GM12864 (cell line): ENCODE results near the gene FKBP15.

Experiments
- DNase-seq: peaks from one replicate; pipeline ENCODE4 v3.0.0-alpha.2; 2011; ENCODE audit warnings: low read depth
- H3K4me3 ChIP-seq: 2 replicates; pipeline ENCODE4 v1.5.1; 2011; ENCODE audit warnings: mild to moderate bottlenecking, low read depth, low read length, control low read depth
- TF ChIP-seq, protein P1 (sequence below): IDR thresholded peaks from 2 replicates; pipeline ENCODE4 v1.5.1; 2011; ENCODE audit warnings: low read depth, mild to moderate bottlenecking, moderate library complexity, low read length, control low read depth, inconsistent platforms; ENCODE audit errors: missing control alignments

The FKBP15 gene, protein sequence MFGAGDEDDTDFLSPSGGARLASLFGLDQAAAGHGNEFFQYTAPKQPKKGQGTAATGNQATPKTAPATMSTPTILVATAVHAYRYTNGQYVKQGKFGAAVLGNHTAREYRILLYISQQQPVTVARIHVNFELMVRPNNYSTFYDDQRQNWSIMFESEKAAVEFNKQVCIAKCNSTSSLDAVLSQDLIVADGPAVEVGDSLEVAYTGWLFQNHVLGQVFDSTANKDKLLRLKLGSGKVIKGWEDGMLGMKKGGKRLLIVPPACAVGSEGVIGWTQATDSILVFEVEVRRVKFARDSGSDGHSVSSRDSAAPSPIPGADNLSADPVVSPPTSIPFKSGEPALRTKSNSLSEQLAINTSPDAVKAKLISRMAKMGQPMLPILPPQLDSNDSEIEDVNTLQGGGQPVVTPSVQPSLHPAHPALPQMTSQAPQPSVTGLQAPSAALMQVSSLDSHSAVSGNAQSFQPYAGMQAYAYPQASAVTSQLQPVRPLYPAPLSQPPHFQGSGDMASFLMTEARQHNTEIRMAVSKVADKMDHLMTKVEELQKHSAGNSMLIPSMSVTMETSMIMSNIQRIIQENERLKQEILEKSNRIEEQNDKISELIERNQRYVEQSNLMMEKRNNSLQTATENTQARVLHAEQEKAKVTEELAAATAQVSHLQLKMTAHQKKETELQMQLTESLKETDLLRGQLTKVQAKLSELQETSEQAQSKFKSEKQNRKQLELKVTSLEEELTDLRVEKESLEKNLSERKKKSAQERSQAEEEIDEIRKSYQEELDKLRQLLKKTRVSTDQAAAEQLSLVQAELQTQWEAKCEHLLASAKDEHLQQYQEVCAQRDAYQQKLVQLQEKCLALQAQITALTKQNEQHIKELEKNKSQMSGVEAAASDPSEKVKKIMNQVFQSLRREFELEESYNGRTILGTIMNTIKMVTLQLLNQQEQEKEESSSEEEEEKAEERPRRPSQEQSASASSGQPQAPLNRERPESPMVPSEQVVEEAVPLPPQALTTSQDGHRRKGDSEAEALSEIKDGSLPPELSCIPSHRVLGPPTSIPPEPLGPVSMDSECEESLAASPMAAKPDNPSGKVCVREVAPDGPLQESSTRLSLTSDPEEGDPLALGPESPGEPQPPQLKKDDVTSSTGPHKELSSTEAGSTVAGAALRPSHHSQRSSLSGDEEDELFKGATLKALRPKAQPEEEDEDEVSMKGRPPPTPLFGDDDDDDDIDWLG

DNA sequence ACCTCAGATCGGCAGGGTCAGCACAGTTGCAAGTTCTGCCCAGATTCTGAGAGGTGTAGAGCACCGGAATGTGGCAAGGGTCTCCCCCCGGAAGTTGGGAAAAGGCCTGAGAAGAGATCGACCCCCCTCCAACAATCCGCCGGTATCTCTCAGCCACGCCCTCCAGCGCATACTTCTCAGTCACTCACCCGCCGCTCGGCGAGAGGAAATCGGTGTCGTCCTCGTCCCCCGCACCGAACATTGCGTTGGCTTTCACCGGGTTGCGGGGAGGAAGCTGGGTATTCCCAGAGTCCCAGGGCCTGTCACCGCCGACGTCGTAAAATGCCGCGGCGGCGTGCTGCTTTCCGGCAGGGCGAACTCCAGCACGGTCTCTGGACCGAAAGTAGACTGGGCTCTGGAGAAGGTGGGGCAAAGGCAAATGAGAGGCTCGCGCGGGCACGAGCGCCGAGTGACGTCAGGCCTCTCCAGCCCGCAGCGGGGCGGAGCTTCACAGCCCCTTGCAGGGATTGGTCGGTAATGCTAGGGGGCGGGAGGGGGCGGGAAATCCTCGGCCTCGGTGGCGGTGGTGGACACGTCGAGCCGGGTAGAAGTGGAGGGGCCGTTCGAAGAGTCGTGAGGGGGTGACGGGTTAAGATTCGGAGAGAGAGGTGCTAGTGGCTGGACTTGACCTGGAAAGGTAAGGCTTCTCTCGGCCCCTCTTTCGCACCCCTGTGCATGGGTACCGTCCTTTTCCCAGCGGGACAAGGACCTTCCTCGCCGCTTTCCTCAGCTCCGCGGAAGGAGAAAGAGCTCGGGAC, at the start of gene FKBP15, which contains the start of gene SLC31A1:
FKBP15 (minus strand) TSS at position 275 of the 797 bp plus-strand sequence; CDS start at position 241, 34 bp downstream.
SLC31A1 (plus strand) TSS at position 542 of the 797 bp plus-strand sequence. CDS start 34,605 bp downstream, outside the sequence.
- DNase-seq: peak; percentile 95
- H3K4me3 ChIP-seq: peak within 1 kb of the TSS; percentile 93
- TF ChIP-seq, protein P1, sequence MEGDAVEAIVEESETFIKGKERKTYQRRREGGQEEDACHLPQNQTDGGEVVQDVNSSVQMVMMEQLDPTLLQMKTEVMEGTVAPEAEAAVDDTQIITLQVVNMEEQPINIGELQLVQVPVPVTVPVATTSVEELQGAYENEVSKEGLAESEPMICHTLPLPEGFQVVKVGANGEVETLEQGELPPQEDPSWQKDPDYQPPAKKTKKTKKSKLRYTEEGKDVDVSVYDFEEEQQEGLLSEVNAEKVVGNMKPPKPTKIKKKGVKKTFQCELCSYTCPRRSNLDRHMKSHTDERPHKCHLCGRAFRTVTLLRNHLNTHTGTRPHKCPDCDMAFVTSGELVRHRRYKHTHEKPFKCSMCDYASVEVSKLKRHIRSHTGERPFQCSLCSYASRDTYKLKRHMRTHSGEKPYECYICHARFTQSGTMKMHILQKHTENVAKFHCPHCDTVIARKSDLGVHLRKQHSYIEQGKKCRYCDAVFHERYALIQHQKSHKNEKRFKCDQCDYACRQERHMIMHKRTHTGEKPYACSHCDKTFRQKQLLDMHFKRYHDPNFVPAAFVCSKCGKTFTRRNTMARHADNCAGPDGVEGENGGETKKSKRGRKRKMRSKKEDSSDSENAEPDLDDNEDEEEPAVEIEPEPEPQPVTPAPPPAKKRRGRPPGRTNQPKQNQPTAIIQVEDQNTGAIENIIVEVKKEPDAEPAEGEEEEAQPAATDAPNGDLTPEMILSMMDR: no peak

DNA sequence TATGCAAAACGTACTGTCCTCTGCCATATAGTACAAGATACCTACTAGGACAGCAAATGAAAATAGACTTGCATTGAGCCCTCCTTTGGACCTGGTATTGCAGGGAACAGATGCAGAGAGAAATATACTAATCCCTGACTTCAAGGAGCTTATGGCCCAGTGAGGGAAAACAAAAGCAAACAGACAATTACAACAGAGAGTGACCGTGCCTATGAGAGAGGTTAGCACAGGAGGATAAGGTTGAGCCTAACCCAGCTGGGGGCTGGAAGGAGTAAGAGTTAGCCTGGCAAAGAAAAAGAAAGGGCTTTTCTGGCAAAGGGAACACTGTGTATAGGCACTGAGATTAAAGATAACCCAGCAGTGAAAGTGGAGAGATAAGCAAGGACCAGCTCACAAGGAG, 48.8 kb upstream of the FKBP15 start:
- no peak overlapping the region for H3K4me3 ChIP-seq
- TF ChIP-seq, protein P1: no peak
- no peak for DNase-seq

DNA sequence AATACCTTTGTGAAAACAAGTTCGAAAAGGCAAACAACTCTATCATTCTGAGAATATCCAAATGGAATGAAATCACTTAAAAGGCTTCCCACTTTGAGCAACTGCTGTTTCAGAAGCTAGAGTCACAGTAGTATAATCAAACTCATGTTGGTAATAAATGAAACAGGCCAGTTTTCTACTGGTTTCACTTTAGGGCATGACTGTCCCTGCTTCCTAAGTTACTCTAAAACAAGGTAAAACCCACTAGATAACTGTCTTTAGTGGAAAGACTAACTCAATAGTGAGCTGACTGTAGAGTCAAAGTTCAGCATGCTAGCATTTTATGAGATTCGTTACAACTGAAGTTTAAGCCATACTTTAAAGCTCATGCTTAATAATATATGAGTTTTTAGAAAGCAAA, 48.3 kb upstream of the FKBP15 start:
- DNase-seq: no peak
- H3K4me3 ChIP-seq: no peak overlapping the region
- TF ChIP-seq, protein P1: no peak

DNA sequence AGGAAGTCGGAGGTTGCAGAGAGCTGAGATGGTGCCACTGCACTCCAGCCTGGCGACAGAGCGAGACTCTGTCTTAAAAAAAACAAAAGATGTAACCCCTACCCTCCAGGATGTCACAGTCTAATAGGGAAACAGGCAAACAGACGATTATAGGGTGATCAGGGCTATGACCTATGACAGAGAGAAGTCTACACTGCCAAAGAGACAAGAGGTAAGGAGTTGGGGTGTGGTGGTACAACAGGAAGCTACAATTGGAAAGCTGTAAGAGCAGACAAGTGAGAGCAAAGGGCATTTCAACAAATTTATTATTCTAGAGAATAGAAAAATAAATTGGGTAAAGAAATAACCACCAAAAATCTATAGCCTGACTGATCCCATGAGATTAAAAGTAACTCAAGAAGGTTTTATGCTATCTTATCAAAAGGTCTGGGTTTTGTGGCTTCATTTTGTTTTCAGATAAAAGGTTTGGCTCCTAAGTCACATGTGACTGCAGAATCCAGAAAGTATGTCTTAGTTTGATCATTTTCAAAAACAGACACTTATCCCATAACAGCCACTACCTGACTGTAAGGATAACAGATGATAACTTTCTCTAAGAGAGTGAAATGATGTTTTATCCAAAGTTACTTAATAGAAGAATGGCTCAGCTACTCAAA, 47.0 kb upstream of the FKBP15 start:
- TF ChIP-seq, protein P1: no peak
- H3K4me3 ChIP-seq: no peak overlapping the region
- no peak for DNase-seq

DNA sequence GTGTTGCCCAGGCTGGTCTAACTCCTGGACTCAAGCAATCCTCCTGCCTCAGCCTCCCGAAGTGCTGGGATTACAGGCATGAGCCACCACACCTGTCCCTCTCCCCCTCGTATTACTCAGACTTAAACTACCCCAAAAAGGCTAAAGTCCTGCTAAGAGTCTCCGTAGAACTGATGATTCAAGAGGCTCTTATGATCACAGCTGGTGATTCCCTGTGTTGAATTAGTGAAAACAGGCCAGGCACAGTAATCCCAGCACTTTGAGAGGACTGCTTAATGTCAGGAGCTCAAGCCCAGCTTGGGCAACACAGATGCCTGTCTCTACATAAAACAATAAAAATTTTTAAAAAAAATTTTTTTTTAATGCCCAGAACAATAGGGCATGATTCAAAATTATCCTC, 45.1 kb upstream of the FKBP15 start:
- TF ChIP-seq, protein P1: no peak
- DNase-seq: no peak
- H3K4me3 ChIP-seq: no peak overlapping the region
